ENCODE measurements around the gene ATP6V0D1.

The ATP6V0D1 gene

GRCh38 chr16:67400901-67401300, 80.1 kb downstream of the ATP6V0D1 start:
- DNase-seq, result no peak

GRCh38 chr16:67399749-67400704, 80.9 kb downstream of the ATP6V0D1 start:
- DNase-seq, result peak; percentile 92

- peak; percentile 39 for DNase-seq
Observed at GRCh38 chr16:67399218-67399733, 81.7 kb downstream of the ATP6V0D1 start.

GRCh38 chr16:67398546-67399217, 82.3 kb downstream of the ATP6V0D1 start:
- no peak for DNase-seq

- DNase-seq, result peak; percentile 9
Observed at GRCh38 chr16:67397812-67398545, 83.0 kb downstream of the ATP6V0D1 start.

GRCh38 chr16:67397036-67397801, 83.7 kb downstream of the ATP6V0D1 start:
- DNase-seq, result no peak

- DNase-seq, result peak; percentile 97
Observed at GRCh38 chr16:67396159-67397035, 84.6 kb downstream of the ATP6V0D1 start.

GRCh38 chr16:67395458-67396158, 85.3 kb downstream of the ATP6V0D1 start:
- peak; percentile 96 for DNase-seq

- no peak for DNase-seq
Observed at GRCh38 chr16:67395105-67395457, 85.9 kb downstream of the ATP6V0D1 start.

GRCh38 chr16:67394155-67395104, 86.5 kb downstream of the ATP6V0D1 start:
- DNase-seq, result peak; percentile 30

GRCh38 chr16:67393788-67394154, 87.2 kb downstream of the ATP6V0D1 start:
- DNase-seq, result peak; percentile 54

- DNase-seq, result peak; percentile 91
Observed at GRCh38 chr16:67393111-67393787, 87.7 kb downstream of the ATP6V0D1 start, which contains the start of gene TPPP3. Gene TPPP3 (minus strand): TSS chr16:67393498. CDS start chr16:67391111, 2,387 bp downstream.

GRCh38 chr16:67392301-67393059, 88.5 kb downstream of the ATP6V0D1 start:
- DNase-seq, result peak; percentile 22

- DNase-seq, result peak; percentile 82
Observed at GRCh38 chr16:67391424-67392300, 89.3 kb downstream of the ATP6V0D1 start.

GRCh38 chr16:67390816-67391423, 90.0 kb downstream of the ATP6V0D1 start:
- no peak for DNase-seq
